NCI-H2196 (cell line): ENCODE data around the gene GCNT1.
"Not testable (repeated sequence)": the region's sequence is repeated elsewhere in the genome, so short reads cannot be mapped to it uniquely, and the experiment has no call there.

Experiments
- DNase-seq: peaks from one replicate; lab custom pipeline; 2025; ENCODE audit not compliant: unreplicated experiment; lab: John Stamatoyannopoulos, UW

Gene GCNT1

GRCh38 chr9:76479337-76479736 is 20.4 kb downstream of the GCNT1 start:
- not testable (repeated sequence) for DNase-seq

GRCh38 chr9:76486151-76486550 is 27.2 kb downstream of the GCNT1 start:
- DNase-seq = no peak

- DNase-seq = no peak
These were observed 31.4 kb downstream of the GCNT1 start for GRCh38 chr9:76490249-76490990.

- not testable (repeated sequence) for DNase-seq
These were observed 32.1 kb downstream of the GCNT1 start for GRCh38 chr9:76491056-76491455.

GRCh38 chr9:76493496-76493895 is 34.5 kb downstream of the GCNT1 start:
- not testable (repeated sequence) for DNase-seq

GRCh38 chr9:76500061-76500460 is 41.1 kb downstream of the GCNT1 start:
- no peak for DNase-seq

- no peak for DNase-seq
These were observed 43.8 kb downstream of the GCNT1 start for GRCh38 chr9:76502746-76503145.

- DNase-seq = no peak
These were observed 51.1 kb downstream of the GCNT1 start for GRCh38 chr9:76510041-76510440.

- DNase-seq = no peak
These were observed 51.5 kb downstream of the GCNT1 start for GRCh38 chr9:76510446-76510845.

- DNase-seq = no peak
These were observed 53.8 kb downstream of the GCNT1 start for GRCh38 chr9:76512826-76513225.

GRCh38 chr9:76516350-76516749 is 57.4 kb downstream of the GCNT1 start:
- peak; percentile 73 for DNase-seq

- DNase-seq = no peak
These were observed 57.9 kb downstream of the GCNT1 start for GRCh38 chr9:76516871-76517270.

GRCh38 chr9:76519075-76519835 is 60.3 kb downstream of the GCNT1 start:
- no peak for DNase-seq

GRCh38 chr9:76521244-76521681 is 62.3 kb downstream of the GCNT1 start:
- DNase-seq = peak; percentile 59

GRCh38 chr9:76521906-76522305 is 62.9 kb downstream of the GCNT1 start:
- peak; percentile 87 for DNase-seq

- not testable (repeated sequence) for DNase-seq
These were observed 64.7 kb downstream of the GCNT1 start for GRCh38 chr9:76523617-76524200.

GRCh38 chr9:76525196-76525595 is 66.2 kb downstream of the GCNT1 start:
- no peak for DNase-seq

GRCh38 chr9:76526026-76526425 is 67.0 kb downstream of the GCNT1 start:
- DNase-seq = peak; percentile 65

GRCh38 chr9:76528056-76528455 is 69.1 kb downstream of the GCNT1 start:
- DNase-seq = no peak

- no peak for DNase-seq
These were observed 69.7 kb downstream of the GCNT1 start for GRCh38 chr9:76528642-76529190.

GRCh38 chr9:76529653-76530052 is 70.7 kb downstream of the GCNT1 start:
- DNase-seq = no peak
